Heart left ventricle (tissue), 16 donors: ENCODE data around the gene EIF4E2. TPM values are rescaled to one million over a fixed set of nuclear protein-coding genes. Genes with fewer than 3 reads are reported as not detected.

Source experiments
- ATAC-seq, 4 donors: fragments of 200-7000 bp; cut with Tn5 transposase; one replicate each; pipeline ENCODE4 v1.9.1; 2020 to 2022; ENCODE audit warnings: moderate library complexity in 4 of 4, mild to moderate bottlenecking in 3 of 4, moderate number of reproducible peaks in 1 of 4
- DNase-seq, 5 donors: peaks; one replicate each; pipeline ENCODE4 v3.0.0-alpha.2; 2020
- H3K27ac ChIP-seq, 12 donors: fragments of 200-600 bp; sonication (generic) in 4 of 12; one replicate each; pipeline versions ENCODE4 v1.5.0 to v1.8.0; 2016 to 2022; ENCODE audit warnings: mild to moderate bottlenecking in 2 of 12
- H3K27me3 ChIP-seq, 9 donors: fragments of 200-600 bp; sonication (generic) in 2 of 9; one replicate each; pipeline versions ENCODE4 v1.5.1 to v1.8.0; 2016 to 2022; ENCODE audit warnings: mild to moderate bottlenecking in 3 of 9
- H3K36me3 ChIP-seq, 9 donors: fragments of 200-600 bp; sonication (generic) in 2 of 9; one replicate each; pipeline versions ENCODE4 v1.5.0 to v1.8.0; 2018 to 2022; ENCODE audit warnings: mild to moderate bottlenecking in 2 of 9
- H3K4me1 ChIP-seq, 12 donors: fragments of 200-600 bp; sonication (generic) in 4 of 12; one replicate each; pipeline versions ENCODE4 v1.5.0 to v1.8.0; 2016 to 2022; ENCODE audit warnings: mild to moderate bottlenecking in 3 of 12
- H3K4me3 ChIP-seq, 12 donors: fragments of 200-600 bp; sonication (generic) in 4 of 12; one replicate each; pipeline versions ENCODE4 v1.5.0 to v1.8.0; 2017 to 2022; ENCODE audit warnings: mild to moderate bottlenecking in 9 of 12, moderate library complexity in 4 of 12
- H3K9me3 ChIP-seq, 12 donors: fragments of 200-600 bp; sonication (generic) in 4 of 12; one replicate each; pipeline versions ENCODE4 v1.5.0 to v1.8.0; 2016 to 2022; ENCODE audit warnings: mild to moderate bottlenecking in 1 of 12
- CTCF ChIP-seq, 12 donors: fragments of 200-600 bp; sonication (generic) in 4 of 12; IDR thresholded peaks; one replicate each; pipeline versions ENCODE4 v1.5.0 to v1.8.0; 2018 to 2022; ENCODE audit warnings: antibody characterized with exemption in 12 of 12, mild to moderate bottlenecking in 5 of 12
- POLR2A ChIP-seq, 2 donors: fragments of 450-650 bp; IDR thresholded peaks; one replicate each; pipeline ENCODE4 v1.6.1; 2017; ENCODE audit warnings: antibody characterized with exemption in 2 of 2, mild to moderate bottlenecking in 2 of 2, moderate library complexity in 2 of 2
- WGBS, 4 donors: extraction: QIAGEN DNeasy Blood & Tissue Kit in 2 of 4; methylation state at CpG; one replicate each; pipeline versions ENCODE4 v1.1.5 to v1.1.7; 2013 to 2018; 5-methylcytosine and 5-hydroxymethylcytosine counted together
- intact Hi-C, 10 donors: fragments of 100-400 bp; cut with DNase I; formaldehyde crosslinking; loops; one replicate each; pipeline versions ENCODE4 v1.11.1 to v1.14.2; 2022
- polyA plus RNA-seq, 2 donors: library from polyadenylated mRNA; stranded (reverse); fragments of 200-250 nt; gene quantifications; one replicate each; pipeline ENCODE4 v1.2.3, GENCODE V29; 2013
- total RNA-seq, 9 donors: library from RNA; depleted of rRNA in 2 of 9; stranded (reverse); fragments of >200 nt in 2 of 9; fragmentation: NEBNext Ultra II Directional in 3 of 9; extraction: Animal tissue kit (Norgen Biotek cat#: 25700) in 3 of 9; gene quantifications; one replicate each; pipeline versions ENCODE4 v1.1.0 to v1.2.4, GENCODE V29; 2016 to 2023
- donor health status: ischemic (EF 13 %, LVEDD 7.1; RV severe dilation, severe dysfunction).
- donor health status: healthy with polysubstance abuse.
- donor health status: DM: no; HTN: yes; CAD: no.
- donor health status: DM: no; HTN: no; CAD: no.
- donor health status: ischemic (EF 25% LVEDD 6.9; RV normal size, moderate dysfunction).
- donor health status: ischemic (EF 25% LVEDD 5.7; RV mildly dilated, moderate dysfunction).
- donor health status: healthy.
- donor health status: DM: yes; HTN: yes; CAD: no.
- donor health status: ischemic (EF 35%, LVEDD 5.7; RV mildly dilated, moderate dysfunction).
- donor health status: nonischemic (EF 11% LVEDD 7.7; RV severe dilation, severe dysfunction).
- donor health status: DM: yes; HTN: yes; CAD: no.
- donor health status: PGD.
- donor health status: ischemic (EF 29% LVEDD 5.4; RV normal size, mild dysfunction).
- donor health status: nonischemic (EF 23%, LVEDD 6.1; RV moderate dilation, normal function).

Gene EIF4E2
- total and polyA plus RNA-seq, 11 donors, result 15.3 to 54.0 (median 38.8) TPM

- TF ChIP-seq CTCF (IDR thresholded peaks at IDR 0.05), result no peak
- no peak for TF ChIP-seq POLR2A (IDR thresholded peaks at IDR 0.05)
- intact Hi-C loops, result no loop called here
- Histone ChIP-seq H3K27me3 (peaks cover 0 to 15% (median 0%) of the 10 kb centered on the region in 9 donors), H3K4me1 (peaks cover 0 to 3% (median 0%) of the 10 kb centered on the region in 12 donors), H3K9me3 (no peaks in the 10 kb centered on the region), H3K36me3 (no peaks in the 10 kb centered on the region), H3K27ac (no peak overlapping the region), H3K4me3 (no peak overlapping the region)
- ATAC-seq (no peak), DNase-seq (no peak)
- WGBS, 4 donors, result 83 to 90% (median 86%) methylated on average over 9 to 10 of the region's 10 CpGs
Observed at GRCh38 chr2:232512602-232513001, 37.9 kb upstream of the EIF4E2 start.

- 82 to 88% (median 84%) methylated on average over 5 of the region's 5 CpGs for WGBS, 4 donors
- H3K27ac ChIP-seq, result no peak overlapping the region
- no peak overlapping the region for H3K4me3 ChIP-seq
- peaks cover 0 to 3% (median 0%) of the 10 kb centered on the region in 12 donors for H3K4me1 ChIP-seq
- intact Hi-C loops, result no loop called here
- DNase-seq (no peak), ATAC-seq (no peak)
- no peaks in the 10 kb centered on the region for H3K9me3 ChIP-seq
- TF ChIP-seq POLR2A (IDR thresholded peaks at IDR 0.05) (no peak), CTCF (IDR thresholded peaks at IDR 0.05) (no peak)
- H3K36me3 ChIP-seq, result no peaks in the 10 kb centered on the region
- H3K27me3 ChIP-seq, result peaks cover 0 to 19% (median 0%) of the 10 kb centered on the region in 9 donors
Observed at GRCh38 chr2:232513353-232513752, 37.1 kb upstream of the EIF4E2 start.

- Histone ChIP-seq H3K27ac (no peak overlapping the region), H3K36me3 (no peaks in the 10 kb centered on the region), H3K4me3 (no peak overlapping the region), H3K4me1 (peaks cover 0 to 3% (median 0%) of the 10 kb centered on the region in 12 donors), H3K27me3 (peaks cover 0 to 31% (median 5%) of the 10 kb centered on the region in 9 donors), H3K9me3 (no peaks in the 10 kb centered on the region)
- TF ChIP-seq POLR2A (IDR thresholded peaks at IDR 0.05), result no peak
- no peak for TF ChIP-seq CTCF (IDR thresholded peaks at IDR 0.05)
- intact Hi-C loops, result loop anchor here in 1 of 10 donors (5.0 kb wide), 1 partner anchor 68 kb away; no protein-coding TSS in a partner anchor
- no peak for ATAC-seq
- DNase-seq, result no peak
- WGBS, 4 donors, result 84 to 93% (median 88%) methylated on average over 7 of the region's 7 CpGs
Observed at GRCh38 chr2:232515639-232516038, 34.9 kb upstream of the EIF4E2 start.

GRCh38 chr2:232516551-232516950, 33.9 kb upstream of the EIF4E2 start:
- TF ChIP-seq CTCF (IDR thresholded peaks at IDR 0.05) (no peak), POLR2A (IDR thresholded peaks at IDR 0.05) (no peak)
- Histone ChIP-seq H3K4me3 (no peak overlapping the region), H3K9me3 (no peaks in the 10 kb centered on the region), H3K36me3 (no peaks in the 10 kb centered on the region), H3K4me1 (peaks cover 0 to under 1% (median 0%) of the 10 kb centered on the region in 12 donors), H3K27ac (no peak overlapping the region), H3K27me3 (peaks cover under 1 to 41% (median 13%) of the 10 kb centered on the region in 9 donors)
- no peak for ATAC-seq
- intact Hi-C loops, result loop anchor here in 1 of 10 donors (5.0 kb wide), 1 partner anchor 69 kb away; no protein-coding TSS in a partner anchor
- 78 to 91% (median 86%) methylated on average over 3 of the region's 3 CpGs for WGBS, 4 donors
- DNase-seq, result no peak
